ENCODE measurements around the gene CHRNE.

- no peak for TF ChIP-seq EZH2phosphoT487 (IDR thresholded peaks at IDR 0.05; ENCODE audit: borderline replicate concordance)
- TF ChIP-seq, protein P1, sequence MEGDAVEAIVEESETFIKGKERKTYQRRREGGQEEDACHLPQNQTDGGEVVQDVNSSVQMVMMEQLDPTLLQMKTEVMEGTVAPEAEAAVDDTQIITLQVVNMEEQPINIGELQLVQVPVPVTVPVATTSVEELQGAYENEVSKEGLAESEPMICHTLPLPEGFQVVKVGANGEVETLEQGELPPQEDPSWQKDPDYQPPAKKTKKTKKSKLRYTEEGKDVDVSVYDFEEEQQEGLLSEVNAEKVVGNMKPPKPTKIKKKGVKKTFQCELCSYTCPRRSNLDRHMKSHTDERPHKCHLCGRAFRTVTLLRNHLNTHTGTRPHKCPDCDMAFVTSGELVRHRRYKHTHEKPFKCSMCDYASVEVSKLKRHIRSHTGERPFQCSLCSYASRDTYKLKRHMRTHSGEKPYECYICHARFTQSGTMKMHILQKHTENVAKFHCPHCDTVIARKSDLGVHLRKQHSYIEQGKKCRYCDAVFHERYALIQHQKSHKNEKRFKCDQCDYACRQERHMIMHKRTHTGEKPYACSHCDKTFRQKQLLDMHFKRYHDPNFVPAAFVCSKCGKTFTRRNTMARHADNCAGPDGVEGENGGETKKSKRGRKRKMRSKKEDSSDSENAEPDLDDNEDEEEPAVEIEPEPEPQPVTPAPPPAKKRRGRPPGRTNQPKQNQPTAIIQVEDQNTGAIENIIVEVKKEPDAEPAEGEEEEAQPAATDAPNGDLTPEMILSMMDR (conservative IDR thresholded peaks at IDR 0.05; ENCODE audit: low read length) = no peak
These were observed 46.0 kb downstream of the CHRNE start for GRCh38 chr17:4856937-4857314.
